HG03025 (cell line): Measurements from ENCODE around the gene PHOX2A.
"Not testable (repeated sequence)": the region's sequence is repeated elsewhere in the genome, so short reads cannot be mapped to it uniquely, and the experiment has no call there.

ENCODE experiments used
- ATAC-seq: cut with Tn5 transposase; IDR thresholded peaks from one replicate; pipeline ENCODE4 v1.9.1; 2021; ENCODE audit warnings: mild to moderate bottlenecking, moderate library complexity; ENCODE audit not compliant: unreplicated experiment, low FRiP score

Gene PHOX2A

DNA sequence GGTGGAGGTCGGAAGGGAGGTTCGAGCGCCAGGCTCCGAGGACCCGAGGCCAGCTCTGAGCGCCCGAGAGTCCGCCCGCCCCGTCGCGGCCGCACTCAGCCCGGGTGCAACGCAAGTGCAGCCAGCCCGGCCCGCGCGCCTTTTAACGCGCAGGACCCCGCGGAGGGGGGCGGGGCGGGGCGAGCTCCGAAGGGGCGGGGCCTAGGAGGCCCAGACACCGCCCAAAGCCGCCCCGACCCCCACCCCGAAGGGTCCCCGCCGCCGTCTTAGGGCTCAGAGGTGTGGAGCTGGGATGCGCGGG is at the start of gene PHOX2A:
Gene PHOX2A (minus strand): TSS at position 117 of the 301 bp plus-strand sequence. CDS start 172 bp downstream, outside the sequence.
- ATAC-seq, result no peak

DNA sequence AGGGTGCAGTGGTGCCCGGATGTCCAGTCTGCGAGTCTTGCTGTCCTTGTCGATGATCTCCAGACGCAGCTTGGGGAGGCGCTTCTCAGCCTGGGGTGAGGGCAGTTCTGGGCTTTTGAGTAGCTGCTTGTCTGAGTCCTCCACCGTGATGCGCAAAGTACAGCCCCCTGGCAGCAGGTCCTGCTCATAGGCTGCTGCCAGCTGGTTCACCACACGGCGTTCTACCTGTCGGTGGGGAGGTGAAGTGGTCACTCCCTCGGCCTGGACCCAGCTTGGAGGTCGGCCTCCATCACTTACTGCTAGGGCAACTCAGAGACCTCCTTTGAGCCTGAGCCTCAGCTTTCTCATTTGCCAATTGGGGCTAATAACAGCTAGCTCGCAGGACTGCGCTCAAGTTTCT is 49.4 kb upstream of the PHOX2A start:
- no peak for ATAC-seq

DNA sequence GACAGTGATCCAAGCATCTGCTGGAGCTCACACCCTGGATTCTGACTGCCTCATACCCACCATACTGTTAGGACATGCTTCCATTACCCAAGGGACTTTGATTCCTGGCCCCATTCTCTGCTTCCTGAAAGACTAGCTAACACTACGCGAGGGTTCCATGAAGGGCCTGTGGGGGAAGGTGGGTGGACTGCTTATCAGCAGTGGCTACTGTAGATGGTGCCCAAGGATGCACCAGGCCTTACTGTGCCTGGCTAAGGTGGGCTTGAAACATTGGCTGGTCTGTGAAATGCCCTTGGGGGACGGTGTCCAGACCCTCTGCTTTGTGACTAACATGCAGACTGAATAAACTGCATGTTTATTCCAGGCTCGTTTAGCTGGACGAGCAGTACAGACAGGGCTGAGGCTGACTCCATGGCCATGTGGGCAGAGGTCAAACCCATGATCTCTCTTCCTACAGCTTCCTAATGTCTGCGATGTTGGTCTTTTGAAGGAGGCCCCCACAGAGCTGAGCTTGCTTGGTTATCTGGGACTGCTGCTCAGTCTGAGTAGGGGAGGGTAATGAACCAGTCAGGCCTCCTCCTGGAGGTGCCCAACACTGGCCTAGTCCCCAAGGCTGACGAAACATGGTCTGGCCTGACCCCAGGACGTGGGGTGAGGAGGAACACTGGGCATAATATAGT is 48.3 kb upstream of the PHOX2A start:
- ATAC-seq, result no peak

DNA sequence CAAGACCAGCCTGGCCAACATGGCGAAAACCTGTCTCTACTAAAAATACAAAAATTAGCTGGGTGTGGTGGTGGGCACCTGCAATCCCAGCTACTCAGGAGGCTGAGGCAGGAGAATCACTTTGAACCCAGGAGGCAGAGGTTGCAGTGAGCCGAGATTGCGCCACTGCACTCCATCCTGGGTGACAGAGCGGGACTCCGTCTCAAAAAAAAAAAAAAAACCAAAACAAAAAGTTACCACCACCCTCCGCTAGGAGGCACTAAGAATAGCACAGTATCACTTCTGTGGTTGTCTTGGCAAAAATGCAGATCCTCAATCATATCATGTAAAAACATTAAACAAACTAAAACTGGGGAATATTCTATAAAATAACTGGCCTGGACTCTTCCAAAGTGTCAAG is 46.8 kb upstream of the PHOX2A start:
- not testable (repeated sequence) for ATAC-seq

DNA sequence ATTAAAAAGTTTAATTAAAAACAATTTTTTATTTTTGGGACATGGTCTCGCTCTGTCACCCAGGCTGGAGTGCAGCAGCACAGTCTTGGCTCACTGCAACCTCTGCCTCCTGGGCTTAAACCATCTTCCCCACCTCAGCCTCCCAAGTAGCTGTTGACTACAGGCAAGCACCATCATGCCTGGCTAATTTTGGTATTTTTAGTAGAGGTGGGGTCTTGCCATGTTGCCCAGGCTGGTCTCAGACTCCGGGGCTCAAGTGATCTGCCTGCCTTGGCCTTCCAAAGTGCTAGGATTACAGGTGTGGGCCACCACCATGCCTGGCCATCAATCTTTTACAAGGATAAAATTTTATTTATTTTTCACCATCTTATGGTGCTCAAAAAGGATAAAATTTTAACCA is 43.3 kb upstream of the PHOX2A start:
- no peak for ATAC-seq

DNA sequence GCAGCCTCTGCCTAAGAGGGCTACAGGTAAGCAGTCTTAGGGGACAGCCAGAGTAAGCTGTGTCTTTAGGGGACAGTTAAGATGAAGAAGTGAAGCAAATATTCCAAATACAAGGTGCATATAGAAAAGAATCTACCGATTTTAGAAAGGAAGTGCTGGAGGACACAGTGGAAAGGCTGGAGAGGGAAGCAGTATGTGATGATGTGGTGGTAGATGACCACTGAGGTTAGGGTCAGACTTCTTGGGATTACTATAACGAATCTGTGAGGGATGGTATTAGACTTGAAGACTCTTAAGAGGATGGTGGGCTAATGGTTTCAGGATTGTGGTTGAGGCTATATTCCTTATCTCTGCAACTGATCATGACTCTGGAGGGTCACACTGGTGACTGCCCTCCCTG is 40.0 kb upstream of the PHOX2A start:
- no peak for ATAC-seq

DNA sequence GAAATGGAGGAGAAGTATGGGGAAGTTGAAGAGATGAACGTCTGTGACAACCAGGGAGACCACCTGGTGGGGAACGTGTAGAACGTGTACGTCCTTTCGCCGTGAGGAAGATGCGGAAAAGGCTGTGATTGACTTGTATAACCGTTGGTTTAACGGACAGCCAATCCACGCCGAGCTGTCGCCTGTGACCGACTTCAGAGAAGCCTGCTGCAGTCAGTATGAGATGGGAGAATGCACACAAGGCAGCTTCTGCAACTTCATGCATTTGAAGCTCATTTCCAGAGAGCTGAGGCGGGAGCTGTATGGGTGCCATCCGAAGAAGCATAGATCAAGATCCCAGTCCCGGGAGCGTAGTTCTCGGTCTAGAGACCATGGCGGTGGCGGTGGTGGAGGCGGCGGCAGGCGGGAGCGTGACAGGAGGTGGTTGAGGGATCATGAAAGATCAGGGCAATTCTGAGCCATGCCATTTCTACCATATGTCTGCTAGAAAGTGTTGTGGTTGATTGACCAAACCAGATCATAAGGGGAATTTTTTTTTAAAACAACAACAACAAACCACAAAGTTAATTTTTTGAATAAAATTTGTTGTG is 36.8 kb upstream of the PHOX2A start:
- no peak for ATAC-seq

DNA sequence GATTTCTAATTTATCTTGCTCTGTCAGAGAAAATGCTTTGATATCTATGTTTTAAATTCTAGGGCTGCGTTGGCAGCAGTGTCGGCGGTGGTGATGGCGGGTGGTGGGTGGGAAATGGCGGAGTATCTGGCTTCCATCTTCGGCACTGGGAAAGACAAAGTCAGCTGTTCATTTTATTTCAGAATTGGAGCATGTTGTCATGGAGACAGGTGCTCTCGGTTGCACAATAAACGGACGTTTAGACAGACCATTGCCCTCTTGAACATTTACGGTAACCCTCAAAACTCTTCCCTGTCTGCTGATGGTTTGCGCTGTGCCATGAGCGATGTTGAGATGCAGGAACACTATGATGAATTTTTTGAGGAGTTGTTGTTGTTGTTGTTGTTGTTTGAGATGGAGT is 36.1 kb upstream of the PHOX2A start:
- ATAC-seq, result no peak

DNA sequence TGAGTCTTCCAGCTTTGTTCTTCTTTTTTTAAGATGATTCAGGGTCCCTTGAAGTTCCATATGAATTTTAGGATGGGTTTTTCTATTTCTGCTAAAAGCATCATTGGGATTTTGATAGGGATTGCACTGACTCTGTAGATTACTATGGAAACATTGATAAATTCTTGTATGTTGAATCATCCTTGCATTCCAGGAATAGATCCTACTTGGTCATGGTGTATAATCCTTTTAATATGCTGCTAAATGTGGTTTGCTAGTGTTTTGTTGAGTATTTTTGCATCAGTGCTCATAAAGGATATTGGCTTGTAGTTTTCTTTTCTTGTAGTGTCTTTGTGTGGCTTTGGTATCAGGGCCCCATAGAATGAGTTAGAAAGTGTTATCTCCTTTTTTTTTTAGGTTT is 34.9 kb upstream of the PHOX2A start:
- ATAC-seq, result no peak

DNA sequence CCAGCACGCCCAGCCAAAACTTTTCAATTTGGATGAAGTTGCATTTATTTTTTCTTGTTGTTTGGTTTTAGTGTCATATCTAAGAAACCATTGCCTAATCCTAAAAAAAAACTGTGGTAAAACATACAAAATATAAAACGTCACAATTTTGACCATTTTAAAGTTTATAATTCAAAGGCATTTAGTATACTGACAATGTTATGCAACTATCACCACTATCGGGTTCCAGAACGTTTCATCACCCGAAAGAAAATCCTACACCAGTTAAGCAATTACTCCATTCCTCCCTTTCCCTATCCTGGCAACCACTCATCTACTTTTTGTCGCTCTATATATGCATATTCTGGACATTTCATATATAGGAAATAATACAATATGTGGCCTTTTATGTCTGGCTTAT is 30.5 kb upstream of the PHOX2A start:
- no peak for ATAC-seq

DNA sequence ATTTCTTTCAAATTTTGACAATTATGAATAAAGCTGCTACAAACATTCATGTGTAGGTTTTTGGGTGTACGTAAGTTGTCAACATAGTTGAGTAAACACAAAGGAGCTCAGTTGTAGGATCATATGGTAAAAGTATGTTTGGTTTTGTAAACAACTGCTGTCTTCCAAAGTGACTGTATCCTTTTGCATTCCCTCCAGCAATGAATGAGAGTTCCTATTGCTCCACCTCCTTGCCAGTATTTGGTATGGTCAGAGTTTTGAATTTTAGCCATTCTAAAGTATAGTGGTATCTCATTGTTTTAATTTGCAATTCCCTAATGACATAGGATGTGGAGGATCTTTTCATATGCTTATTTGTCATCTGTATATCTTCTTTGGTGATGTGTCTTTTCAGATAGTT is 28.0 kb upstream of the PHOX2A start:
- ATAC-seq, result no peak

DNA sequence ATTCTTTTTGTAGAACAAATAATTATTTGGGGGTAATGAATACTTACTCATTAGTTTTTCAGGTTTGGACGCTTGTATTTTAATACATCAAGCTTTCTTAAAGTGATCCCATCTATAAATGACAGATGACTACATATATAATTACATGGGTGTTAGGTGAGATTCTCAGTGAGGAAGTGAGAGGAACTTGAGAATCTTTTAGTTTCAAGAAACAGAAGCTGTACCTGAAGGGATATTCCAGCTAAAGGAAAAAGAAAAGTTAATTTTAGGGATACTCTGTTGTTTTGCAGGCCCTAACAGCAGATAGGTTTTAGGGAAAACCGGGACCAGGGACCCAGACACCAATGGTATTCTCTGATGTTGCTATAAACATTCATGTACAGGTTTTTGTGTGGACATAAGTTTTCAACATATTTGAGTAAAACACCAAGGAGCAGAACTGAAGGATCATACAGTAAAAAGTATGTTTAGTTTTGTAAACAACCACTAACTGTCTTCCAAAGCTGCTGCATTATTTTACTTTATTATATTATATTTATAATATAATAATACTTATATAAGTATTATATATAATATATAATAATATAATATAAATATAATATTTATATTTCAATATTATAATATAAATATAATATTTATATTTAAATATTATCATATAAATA is 24.1 kb upstream of the PHOX2A start:
- ATAC-seq, result no peak

DNA sequence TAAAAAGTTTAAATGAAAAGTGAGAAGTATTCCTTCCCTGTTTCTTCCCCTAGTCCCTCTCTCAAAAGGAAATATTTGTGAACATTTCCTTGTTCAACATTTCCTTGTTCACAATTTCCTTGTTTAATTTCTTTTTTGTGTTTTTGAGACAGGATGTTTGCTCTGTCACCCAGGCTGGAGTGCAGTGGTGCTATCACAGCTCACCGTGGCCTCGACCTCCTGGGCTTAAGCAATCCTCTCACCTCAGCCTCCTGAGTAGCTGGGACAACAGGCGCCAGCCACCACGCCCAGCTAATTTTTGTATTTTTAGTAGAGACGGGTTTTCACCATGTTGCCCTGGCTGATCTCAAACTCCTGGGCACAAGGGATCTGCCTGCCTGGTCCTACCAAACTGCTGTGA is 23.0 kb upstream of the PHOX2A start:
- ATAC-seq, result not testable (repeated sequence)

DNA sequence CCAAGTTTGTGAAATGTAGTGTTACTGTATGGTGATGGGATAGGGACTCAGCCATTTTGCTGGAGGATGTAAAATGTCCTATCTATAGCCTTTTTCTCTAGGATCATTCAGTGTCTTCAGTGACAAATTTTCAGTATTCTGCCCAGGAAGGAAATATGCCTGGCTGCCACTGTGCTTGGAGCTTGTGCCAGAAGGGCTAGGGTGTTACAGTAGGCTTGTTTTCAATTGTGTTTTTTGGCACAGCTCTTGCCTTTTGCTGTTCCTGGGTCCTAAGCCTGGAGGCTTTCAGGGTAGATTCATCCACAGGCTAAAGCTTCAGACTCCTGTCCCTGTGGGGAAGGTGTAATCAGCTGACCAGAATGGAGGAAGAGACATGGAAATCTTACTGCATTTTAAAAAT is 22.0 kb upstream of the PHOX2A start:
- ATAC-seq, result no peak

DNA sequence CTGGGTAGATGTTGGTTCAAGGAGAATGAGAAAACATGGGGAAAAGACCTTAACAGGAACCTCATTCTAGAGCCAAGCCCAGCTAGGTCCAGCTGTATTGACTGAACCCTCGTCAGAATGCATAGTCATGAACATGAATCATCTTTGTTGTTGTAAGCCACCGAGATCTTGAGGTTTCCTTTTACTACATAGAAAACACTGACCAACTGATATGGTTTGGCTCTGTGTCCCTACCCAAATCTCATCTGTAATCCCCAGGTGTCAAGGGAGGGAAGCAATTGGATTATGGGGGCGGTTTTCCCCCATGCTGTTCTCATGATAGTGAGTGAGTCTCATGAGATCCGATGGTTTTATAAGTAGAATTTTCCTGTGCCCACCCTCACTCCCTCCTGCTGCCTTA is 19.4 kb upstream of the PHOX2A start:
- no peak for ATAC-seq

DNA sequence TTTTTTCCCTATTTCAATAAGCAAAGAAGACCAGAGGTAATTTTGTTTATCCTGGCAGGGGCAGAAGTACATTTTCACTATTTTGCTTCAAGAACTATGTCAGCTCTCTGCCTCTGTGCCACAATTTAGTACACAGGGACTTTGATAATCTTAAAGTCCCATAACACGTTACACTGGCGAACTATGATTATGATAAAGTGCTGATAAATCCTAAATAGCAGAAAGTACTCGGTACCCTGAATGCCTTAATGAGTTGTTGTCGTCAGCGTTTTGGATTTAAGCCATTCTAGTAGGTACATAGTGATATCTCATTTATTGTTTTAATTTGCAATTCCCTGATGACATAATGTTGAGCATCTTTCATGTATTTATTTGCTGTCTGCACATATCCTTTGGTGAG is 16.6 kb upstream of the PHOX2A start:
- no peak for ATAC-seq

DNA sequence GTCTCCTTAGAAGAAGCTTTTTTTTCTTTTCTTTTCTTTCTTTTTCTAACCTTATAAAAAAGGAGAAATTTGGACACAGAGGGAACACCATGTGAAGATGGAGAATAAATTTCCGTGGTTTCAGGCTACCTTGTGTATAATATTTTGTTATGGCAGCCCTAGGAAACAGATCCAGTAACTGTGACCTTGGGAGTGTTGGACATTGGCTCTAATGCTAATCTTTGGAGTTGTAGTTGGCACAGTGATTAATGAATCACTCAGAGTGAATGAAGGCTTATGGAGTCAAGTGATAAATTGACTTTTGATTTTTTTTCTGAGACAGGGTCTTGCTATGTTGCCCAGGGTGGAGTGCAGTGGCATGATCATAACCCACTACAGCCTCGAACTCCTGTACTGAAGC is 15.5 kb upstream of the PHOX2A start:
- ATAC-seq, result no peak

DNA sequence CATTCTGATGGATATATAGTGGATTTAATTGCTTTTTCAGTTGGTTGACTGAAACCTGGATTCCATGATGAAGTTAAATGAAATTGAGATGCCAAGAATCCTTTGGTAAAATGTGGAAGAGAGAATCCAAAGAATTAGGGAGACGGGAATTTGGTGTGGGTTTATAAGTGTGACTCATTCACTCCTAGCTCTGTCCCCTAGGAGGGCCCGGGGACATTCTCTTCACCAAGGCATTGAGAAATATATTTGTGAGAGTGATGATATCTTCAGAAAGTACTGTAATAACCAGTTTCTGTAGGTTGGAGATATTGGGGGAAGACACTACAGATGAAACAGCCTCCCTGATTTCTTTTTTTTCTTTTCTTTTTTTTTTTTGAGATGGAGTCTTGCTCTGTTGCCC is 13.6 kb upstream of the PHOX2A start:
- no peak for ATAC-seq

DNA sequence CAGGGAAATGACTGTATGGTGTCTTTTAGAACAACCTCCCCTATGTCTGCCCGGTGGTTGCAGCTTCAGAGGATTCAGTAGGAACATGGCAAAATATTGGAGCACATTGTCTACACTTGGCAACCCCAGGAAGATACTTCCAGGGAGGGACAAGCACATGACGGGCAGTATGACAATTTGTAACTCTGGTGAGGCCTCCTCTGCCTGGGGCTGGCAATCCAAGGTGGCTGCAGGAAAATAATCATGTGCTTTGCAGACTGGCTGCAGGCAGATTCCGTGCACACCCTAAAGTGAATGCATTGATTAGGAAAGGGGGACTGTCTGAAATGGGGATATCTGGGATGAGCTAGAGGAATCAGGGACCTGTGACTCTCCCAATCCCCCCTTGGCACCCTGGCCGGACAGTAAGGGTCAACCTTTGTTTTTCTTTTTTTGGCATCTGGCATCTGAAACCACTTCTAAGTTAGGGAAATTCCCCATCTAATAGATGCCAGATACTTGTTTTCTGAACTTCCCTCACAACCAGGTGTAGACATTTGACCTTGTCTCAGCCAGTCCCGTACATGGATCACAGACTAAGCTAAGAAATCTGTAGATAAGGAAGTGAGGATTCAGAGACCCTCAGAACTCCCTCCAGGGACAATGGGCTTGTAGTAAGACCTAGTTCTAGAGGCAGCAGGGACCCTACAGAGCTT is 10.5 kb upstream of the PHOX2A start:
- ATAC-seq, result no peak

DNA sequence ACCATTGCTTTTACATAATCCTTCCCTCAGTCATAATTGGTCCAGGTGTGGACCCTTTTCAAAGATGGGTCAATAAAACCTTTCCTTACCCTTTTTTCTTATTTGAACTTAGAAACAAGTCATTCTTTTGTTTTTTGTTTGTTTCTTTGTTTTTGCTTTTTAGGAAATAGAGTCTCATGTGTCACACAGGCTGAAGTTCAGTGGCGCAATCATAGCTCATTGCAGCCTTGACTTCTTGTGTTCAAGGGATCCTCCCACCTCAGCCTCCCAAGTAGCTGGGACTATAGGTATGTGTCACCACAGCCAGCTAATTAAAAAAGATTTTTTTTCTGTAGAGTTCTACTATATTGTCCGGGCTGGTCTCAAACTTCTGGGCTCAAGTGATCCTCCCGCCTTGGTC is 9.4 kb upstream of the PHOX2A start:
- ATAC-seq, result no peak

DNA sequence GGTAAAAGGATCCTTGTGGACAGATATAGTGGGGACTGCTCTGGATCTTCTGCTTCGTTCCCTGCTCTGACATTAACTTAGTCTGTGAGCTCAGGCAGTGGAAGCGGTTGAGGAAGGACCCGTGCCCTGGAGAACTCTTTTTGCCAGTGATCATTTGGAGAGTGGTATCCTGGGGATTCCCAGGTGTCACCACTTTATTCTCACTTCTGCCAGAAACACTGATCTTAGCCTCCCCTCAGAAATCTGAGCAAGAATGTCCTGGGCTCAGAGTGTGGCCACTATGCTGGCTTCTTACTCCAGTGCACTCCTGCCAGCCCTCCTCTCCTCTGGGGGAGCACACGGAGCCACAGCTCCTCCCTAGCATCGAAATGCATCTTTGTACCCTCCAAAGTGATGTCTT is 7.6 kb upstream of the PHOX2A start:
- ATAC-seq, result no peak
